OCI-LY3 (cell line): ENCODE data around the gene DVL2.

Source experiments
- H2AFZ ChIP-seq: fragments of 200-600, 300-600 bp; shearing (Covaris generic); 2 replicates; pipeline ENCODE4 v1.6.0; 2014; ENCODE audit warnings: antibody characterized with exemption, low read depth, low read length
- H3K27ac ChIP-seq: fragments of 200-600, 300-600 bp; sonication (generic); 2 replicates; pipeline ENCODE4 v1.5.1; 2014; ENCODE audit warnings: mild to moderate bottlenecking, low read length, moderate library complexity, mixed read lengths
- H3K27me3 ChIP-seq: fragments of 200-600, 300-600 bp; sonication (generic); 2 replicates; pipeline ENCODE4 v1.6.1; 2014; ENCODE audit warnings: low read depth, low read length, mixed read lengths
- H3K36me3 ChIP-seq: fragments of 200-600, 300-600 bp; sonication (generic); replicated peaks from 2 replicates; pipeline ENCODE3; 2014; ENCODE audit warnings: low read depth, low read length, mixed read lengths
- H3K4me1 ChIP-seq: fragments of 300-600, 200-600 bp; sonication (generic); 2 replicates; pipeline ENCODE4 v1.6.1; 2014; ENCODE audit warnings: low read length, mixed read lengths
- H3K4me2 ChIP-seq: fragments of 200-600, 300-600 bp; sonication (generic); 2 replicates; pipeline ENCODE4 v1.6.1; 2014; ENCODE audit warnings: low read length, mixed read lengths
- H3K4me3 ChIP-seq: fragments of 300-600, 200-600 bp; sonication (generic); 2 replicates; pipeline ENCODE4 v1.5.1; 2014; ENCODE audit warnings: antibody characterized with exemption, mild to moderate bottlenecking, low read length, moderate library complexity
- H3K79me2 ChIP-seq: fragments of 300-600, 200-600 bp; shearing (Covaris generic); 2 replicates; pipeline ENCODE4 v1.6.1; 2014; ENCODE audit warnings: mild to moderate bottlenecking, low read length, mixed read lengths
- H3K9ac ChIP-seq: fragments of 300-600, 200-600 bp; shearing (Covaris generic); 2 replicates; pipeline ENCODE4 v1.6.0; 2014; ENCODE audit warnings: mild to moderate bottlenecking, low read length, moderate library complexity
- H3K9me3 ChIP-seq: fragments of 200-600, 300-600 bp; shearing (Covaris generic); 2 replicates; pipeline ENCODE4 v1.6.1; 2014; ENCODE audit warnings: low read length, mixed read lengths; ENCODE audit not compliant: insufficient read depth
- H4K20me1 ChIP-seq: fragments of 200-600, 300-600 bp; sonication (generic); 2 replicates; pipeline ENCODE4 v1.6.1; 2016; ENCODE audit warnings: low read length, mixed read lengths; ENCODE audit not compliant: insufficient read depth
- CTCF ChIP-seq: fragments of 200-600, 300-600 bp; sonication (generic); IDR thresholded peaks from 2 replicates; pipeline ENCODE4 v1.5.1; 2014; ENCODE audit warnings: antibody characterized with exemption, low read length, low read depth
- EZH2phosphoT487 ChIP-seq: fragments of 200-600 bp; shearing (Covaris generic); IDR thresholded peaks from 2 replicates; pipeline ENCODE4 v1.6.1; 2018; ENCODE audit warnings: antibody characterized with exemption, mixed run types, low read depth

The DVL2 gene

DNA sequence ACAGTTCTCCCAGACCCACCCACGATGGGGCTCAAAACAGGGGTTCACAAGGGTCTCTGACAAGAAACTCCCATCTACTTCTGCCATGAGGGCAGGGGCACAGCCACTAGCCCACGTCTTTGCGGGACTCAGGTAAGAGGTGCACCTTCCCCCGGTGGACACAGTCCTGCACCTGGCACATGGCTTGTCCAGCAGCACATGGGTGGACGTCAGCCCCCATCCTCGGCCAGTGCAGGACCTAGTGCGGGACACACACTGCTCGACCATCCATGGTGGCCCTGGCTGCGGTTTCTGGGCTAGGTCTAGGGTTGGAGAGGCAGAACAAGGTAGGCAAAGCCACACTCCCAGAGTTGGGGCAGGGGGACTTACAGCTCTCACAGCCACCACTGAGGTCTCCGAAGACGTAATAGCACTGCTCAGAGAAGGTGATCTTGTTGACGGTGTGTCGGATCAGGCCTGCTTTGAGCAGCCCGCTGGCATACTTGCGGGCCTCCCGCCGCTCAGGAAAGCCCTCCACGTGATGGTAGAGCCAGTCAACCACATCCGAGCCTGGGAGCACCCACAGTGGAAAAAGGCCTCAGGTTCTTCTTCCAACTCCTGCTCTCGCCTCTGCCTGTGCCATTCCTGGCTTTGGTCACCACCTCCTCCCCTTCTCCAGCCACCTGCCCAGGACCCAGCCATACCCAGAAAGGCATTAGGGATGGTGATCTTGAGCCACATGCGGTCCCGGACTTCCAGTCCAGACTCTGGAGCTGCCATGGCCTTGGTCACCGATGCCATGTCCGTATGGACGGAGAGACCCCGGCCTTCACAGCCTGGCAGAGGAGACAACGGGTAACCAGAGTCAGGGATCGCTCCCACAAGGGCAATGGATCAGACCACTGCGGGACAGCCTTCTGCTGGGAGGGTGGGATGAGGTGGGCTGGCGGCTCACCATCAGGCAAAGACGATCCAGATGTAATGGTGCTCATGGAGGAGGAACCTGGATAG, 7.3 kb downstream of the DVL2 start:
- H3K79me2 ChIP-seq = peaks cover 10% of the 10 kb centered on the region
- H3K4me2 ChIP-seq = no peak overlapping the region
- H3K9ac ChIP-seq = no peak overlapping the region
- no peak overlapping the region for H3K27ac ChIP-seq
- no peaks in the 10 kb centered on the region for H3K9me3 ChIP-seq
- no peak overlapping the region for H2AFZ ChIP-seq
- no peak for TF ChIP-seq CTCF
- no peak for TF ChIP-seq EZH2phosphoT487
- no peaks in the 10 kb centered on the region for H3K4me1 ChIP-seq
- H3K27me3 ChIP-seq = no peaks in the 10 kb centered on the region
- peaks cover 7% of the 10 kb centered on the region for H3K36me3 ChIP-seq
- H4K20me1 ChIP-seq = peaks cover 1% of the 10 kb centered on the region; the same call in 1 of the 2 replicates
- no peak overlapping the region for H3K4me3 ChIP-seq

- Histone ChIP-seq H3K27me3 (no peaks in the 10 kb centered on the region), H3K9me3 (no peaks in the 10 kb centered on the region), H3K79me2 (peaks cover 3% of the 10 kb centered on the region; the same call in 1 of the 2 replicates), H3K4me3 (no peak overlapping the region), H4K20me1 (no peaks in the 10 kb centered on the region), H3K4me1 (no peaks in the 10 kb centered on the region; the same call in 1 of the 2 replicates), H3K27ac (no peak overlapping the region), H3K4me2 (no peak overlapping the region), H3K9ac (no peak overlapping the region), H3K36me3 (peaks cover 7% of the 10 kb centered on the region), H2AFZ (no peak overlapping the region)
- TF ChIP-seq EZH2phosphoT487 = no peak
- no peak for TF ChIP-seq CTCF
These were observed 8.5 kb downstream of the DVL2 start for GRCh38 chr17:7225711-7226331.

DNA sequence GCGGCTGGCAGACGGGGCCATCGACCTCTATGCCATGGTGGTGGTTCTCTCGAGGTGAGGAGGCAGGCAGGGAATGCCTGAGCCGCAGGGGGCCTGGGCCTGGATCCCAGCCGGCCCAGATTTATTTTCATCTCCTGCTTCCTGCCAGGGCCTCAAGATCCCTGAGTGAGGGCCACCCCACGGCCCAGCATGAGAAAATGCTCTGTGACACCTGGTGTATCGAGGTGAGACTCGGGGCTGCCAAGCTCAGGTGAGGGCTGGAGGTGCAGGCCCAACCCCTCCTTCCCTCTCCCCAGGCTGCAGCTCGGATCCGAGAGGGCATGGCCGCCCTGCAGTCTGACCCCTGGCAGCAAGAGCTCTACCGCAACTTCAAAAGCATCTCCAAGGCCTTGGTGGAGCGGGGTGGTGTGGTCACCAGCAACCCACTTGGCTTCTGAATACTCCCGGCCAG, 9.6 kb downstream of the DVL2 start:
- no peaks in the 10 kb centered on the region for H4K20me1 ChIP-seq
- no peaks in the 10 kb centered on the region for H3K9me3 ChIP-seq
- no peak overlapping the region for H3K4me3 ChIP-seq
- peaks cover 7% of the 10 kb centered on the region for H3K36me3 ChIP-seq
- H3K9ac ChIP-seq = no peak overlapping the region
- H3K4me1 ChIP-seq = peaks cover 4% of the 10 kb centered on the region
- H3K4me2 ChIP-seq = no peak overlapping the region
- H3K27ac ChIP-seq = no peak overlapping the region
- H2AFZ ChIP-seq = no peak overlapping the region
- no peaks in the 10 kb centered on the region for H3K27me3 ChIP-seq
- 0 out of 2 replicates have a peak, but pooled peaks cover 4% of the 10 kb centered on the region for H3K79me2 ChIP-seq
- TF ChIP-seq CTCF (no peak), EZH2phosphoT487 (no peak)

DNA sequence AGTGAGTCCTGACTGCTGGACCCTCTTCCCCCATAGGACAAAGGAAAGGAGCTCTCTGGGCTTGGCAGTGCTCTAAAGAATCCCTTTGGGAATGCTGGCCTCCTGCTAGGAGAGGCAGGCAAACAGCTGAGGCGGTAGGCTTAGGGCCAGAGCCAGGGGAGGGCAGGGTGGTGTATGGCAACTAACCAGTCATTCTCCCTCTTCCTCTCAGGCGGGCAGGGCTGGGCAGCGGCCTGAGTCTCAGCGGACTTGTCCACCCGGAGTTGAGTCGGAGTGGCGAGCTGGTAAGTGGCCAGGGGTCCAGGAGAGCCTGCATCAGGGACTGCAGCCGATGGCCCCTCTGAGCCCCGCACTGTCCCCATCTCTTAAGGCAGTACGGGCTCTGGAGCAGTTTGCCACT, 10.2 kb downstream of the DVL2 start:
- no peaks in the 10 kb centered on the region for H3K9me3 ChIP-seq
- H3K27me3 ChIP-seq = no peaks in the 10 kb centered on the region
- TF ChIP-seq CTCF = no peak
- no peak for TF ChIP-seq EZH2phosphoT487
- no peak overlapping the region for H2AFZ ChIP-seq
- no peak overlapping the region for H3K9ac ChIP-seq
- H3K36me3 ChIP-seq = peaks cover 7% of the 10 kb centered on the region
- H3K4me2 ChIP-seq = no peak overlapping the region
- peaks cover 9% of the 10 kb centered on the region for H3K4me1 ChIP-seq
- H3K4me3 ChIP-seq = no peak overlapping the region
- H3K27ac ChIP-seq = no peak overlapping the region
- no peaks in the 10 kb centered on the region for H4K20me1 ChIP-seq
- 0 out of 2 replicates have a peak, but pooled peaks cover 4% of the 10 kb centered on the region for H3K79me2 ChIP-seq
